ENCODE results near the gene PCDHAC1.

Gene PCDHAC1

GRCh38 chr5:140973550-140973949 lies 47.5 kb downstream of the PCDHAC1 start:
- TF ChIP-seq CTCF (IDR thresholded peaks at IDR 0.05; ENCODE audit: insufficient read depth, low read length, poor library complexity, severe bottlenecking), result no peak

GRCh38 chr5:140977003-140977402 lies 50.9 kb downstream of the PCDHAC1 start:
- Histone ChIP-seq H3K27me3 (replicated peaks; ENCODE audit: control insufficient read depth, insufficient read depth, low read length) (no peaks in the 10 kb centered on the region), H3K4me3 (replicated peaks; ENCODE audit: low read depth, low read length) (no peak overlapping the region), H3K36me3 (ENCODE audit: control insufficient read depth, insufficient read depth, low read length) (no peaks in the 10 kb centered on the region)
- no peak for DNase-seq (ENCODE audit: extremely low read depth, insufficient read length)
- no peak for TF ChIP-seq CTCF (IDR thresholded peaks at IDR 0.05; ENCODE audit: insufficient read depth, low read length, poor library complexity, severe bottlenecking)

More at GRCh38 chr5:140973550-140973949, 47.5 kb downstream of the PCDHAC1 start:
- H3K27me3 ChIP-seq (replicated peaks; ENCODE audit: control insufficient read depth, insufficient read depth, low read length), result no peaks in the 10 kb centered on the region
- no peak overlapping the region for H3K4me3 ChIP-seq (replicated peaks; ENCODE audit: low read depth, low read length)
- DNase-seq (ENCODE audit: extremely low read depth, insufficient read length), result no peak
- H3K36me3 ChIP-seq (ENCODE audit: control insufficient read depth, insufficient read depth, low read length), result no peaks in the 10 kb centered on the region

GRCh38 chr5:140978260-140978659 lies 52.2 kb downstream of the PCDHAC1 start:
- H3K4me3 ChIP-seq (replicated peaks; ENCODE audit: low read depth, low read length), result no peak overlapping the region
- no peak for TF ChIP-seq CTCF (IDR thresholded peaks at IDR 0.05; ENCODE audit: insufficient read depth, low read length, poor library complexity, severe bottlenecking)
- no peaks in the 10 kb centered on the region for H3K27me3 ChIP-seq (replicated peaks; ENCODE audit: control insufficient read depth, insufficient read depth, low read length)
- H3K36me3 ChIP-seq (ENCODE audit: control insufficient read depth, insufficient read depth, low read length), result no peaks in the 10 kb centered on the region
- DNase-seq (ENCODE audit: extremely low read depth, insufficient read length), result no peak

GRCh38 chr5:140978983-140979382 lies 52.9 kb downstream of the PCDHAC1 start:
- Histone ChIP-seq H3K27me3 (replicated peaks; ENCODE audit: control insufficient read depth, insufficient read depth, low read length) (no peaks in the 10 kb centered on the region), H3K36me3 (ENCODE audit: control insufficient read depth, insufficient read depth, low read length) (no peaks in the 10 kb centered on the region), H3K4me3 (replicated peaks; ENCODE audit: low read depth, low read length) (no peak overlapping the region)
- no peak for TF ChIP-seq CTCF (IDR thresholded peaks at IDR 0.05; ENCODE audit: insufficient read depth, low read length, poor library complexity, severe bottlenecking)
- no peak for DNase-seq (ENCODE audit: extremely low read depth, insufficient read length)
